ENCODE measurements around the gene NR5A1.

NR5A1 gene

GRCh38 chr9:124479371-124479770 is 27.8 kb downstream of the NR5A1 start:
- no peak for DNase-seq

DNA sequence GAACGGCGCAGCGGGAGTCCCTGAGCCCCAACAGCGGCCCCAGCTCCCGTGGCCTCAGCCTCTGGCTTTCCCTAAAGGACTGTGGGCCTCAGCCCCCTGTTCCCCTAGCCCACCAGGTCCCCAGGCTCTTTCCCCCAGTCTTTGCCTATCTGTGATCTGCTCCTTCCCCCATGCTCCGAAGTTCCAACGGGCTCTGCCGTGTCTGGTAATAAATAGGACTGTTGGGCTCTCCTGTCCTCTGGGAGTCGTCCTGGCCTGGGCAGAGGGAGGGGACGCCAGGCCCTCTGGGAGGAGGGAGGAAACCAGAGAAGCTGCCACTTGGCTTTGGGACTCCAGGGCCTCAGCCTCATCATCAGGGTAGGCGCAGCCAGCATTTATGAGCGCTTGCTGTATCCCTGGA is 28.8 kb downstream of the NR5A1 start:
- DNase-seq, result peak in 1 of 2 experiments; percentile 27

DNA sequence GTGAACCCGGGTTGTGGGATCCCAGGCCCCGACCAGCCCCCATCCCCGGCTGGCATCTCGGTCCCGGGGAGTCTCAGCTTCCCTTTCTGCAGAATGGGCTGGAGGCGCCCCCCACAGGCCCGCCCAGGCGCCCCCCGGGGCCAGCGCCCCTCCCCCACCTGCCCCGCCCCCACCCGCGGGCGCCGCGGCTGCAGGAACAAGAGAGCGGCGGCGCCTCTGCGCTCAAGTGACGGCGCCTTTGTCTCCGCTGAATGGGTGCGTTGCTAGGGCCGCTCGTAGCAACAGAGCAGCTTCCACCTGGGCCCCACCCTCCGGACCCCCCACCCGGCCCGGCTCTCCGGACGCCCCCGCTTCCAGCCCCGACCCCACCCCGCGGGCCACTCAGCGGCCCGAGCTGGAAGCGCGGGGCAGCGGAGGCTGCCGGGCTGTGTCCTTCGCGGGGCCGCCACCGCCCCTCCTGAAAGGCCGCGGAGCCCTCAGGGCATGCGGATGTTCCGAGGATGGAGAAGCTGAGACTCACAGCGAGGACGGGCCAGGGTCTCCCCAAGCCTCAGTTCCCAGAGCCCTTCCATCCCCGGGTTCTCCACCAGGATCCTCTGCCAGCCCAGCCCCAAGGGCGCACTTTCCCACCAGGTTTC is 29.4 kb downstream of the NR5A1 start:
- peak; percentile 46 to 54 for DNase-seq

DNA sequence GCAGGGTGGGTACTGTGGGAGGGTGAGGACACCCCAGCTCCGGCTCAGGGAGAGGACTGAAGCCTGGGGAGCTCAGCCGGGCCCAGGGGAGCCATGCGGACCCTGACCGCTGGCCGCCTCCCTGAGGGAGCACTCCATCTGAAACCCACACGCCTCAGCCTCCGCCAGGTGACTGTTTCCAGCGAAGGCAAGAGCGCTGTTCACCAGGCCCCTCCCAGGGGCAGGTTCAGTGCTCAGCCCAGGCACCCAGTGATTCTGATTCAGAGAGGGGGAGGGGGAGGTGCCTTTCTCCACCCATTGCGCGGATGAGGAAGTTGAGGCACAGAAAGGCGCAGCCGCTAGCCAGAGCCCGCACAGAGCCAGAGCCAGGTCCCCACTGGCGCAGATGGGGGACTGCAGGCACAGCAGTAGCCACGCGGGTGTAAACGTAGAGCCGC is 30.0 kb downstream of the NR5A1 start:
- DNase-seq, result no peak

- DNase-seq, result no peak
Observed at GRCh38 chr9:124475868-124476690, 31.1 kb downstream of the NR5A1 start.

DNA sequence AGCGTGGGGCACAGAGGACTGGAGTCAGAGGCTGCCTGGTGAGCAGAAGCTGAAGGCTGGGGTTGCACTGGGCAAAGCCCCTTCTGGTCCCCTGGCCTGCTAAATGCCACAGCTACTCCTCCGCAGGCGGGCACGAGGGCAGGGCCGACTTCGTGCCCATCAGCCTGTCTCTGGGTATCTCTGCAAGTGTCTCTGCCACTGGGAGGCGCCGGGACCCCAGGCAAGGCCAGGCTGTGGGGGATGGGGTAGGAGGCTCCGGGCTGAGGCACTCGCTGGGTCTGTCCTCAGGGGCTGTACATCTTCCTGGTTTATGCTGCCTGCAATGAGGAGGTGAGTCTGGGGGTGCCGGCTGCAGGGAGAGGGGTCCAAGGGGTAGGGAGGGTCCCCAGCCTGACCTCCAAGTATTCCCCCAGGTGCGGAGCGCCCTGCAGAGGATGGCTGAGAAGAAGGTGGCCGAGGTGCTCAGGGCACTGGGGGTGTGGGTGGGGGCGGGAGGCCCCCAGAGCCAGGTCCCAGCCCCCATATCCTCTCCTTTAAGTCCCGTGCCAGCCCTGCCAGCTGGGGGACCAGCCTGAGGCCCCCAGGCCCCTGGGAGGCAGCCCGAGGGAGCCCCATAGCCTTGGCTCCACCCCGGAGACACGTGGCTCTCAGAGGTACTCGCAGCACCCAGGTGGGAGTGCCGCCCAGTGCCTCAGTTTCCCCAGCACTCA is 31.9 kb downstream of the NR5A1 start:
- no peak for DNase-seq

DNA sequence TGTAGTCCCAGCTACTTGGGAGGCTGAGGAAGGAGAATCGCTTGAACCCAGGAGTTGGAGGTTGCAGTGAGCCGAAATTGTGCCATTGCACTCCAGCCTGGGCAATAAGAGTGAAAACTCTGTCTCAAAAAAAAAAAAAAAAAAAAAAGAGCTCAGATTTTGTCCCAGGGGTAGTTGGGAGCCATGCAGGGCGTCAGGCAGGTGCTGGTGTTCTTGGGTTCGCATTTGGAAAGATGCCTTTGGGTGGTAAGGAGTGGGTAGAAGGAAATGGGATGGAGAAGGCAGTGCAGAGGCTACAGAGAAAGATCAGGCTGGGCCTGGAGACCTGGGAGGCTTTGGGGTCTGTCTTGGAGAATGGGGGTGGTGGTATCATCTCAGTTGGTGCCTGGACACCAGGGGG is 33.0 kb downstream of the NR5A1 start:
- DNase-seq, result no peak

- DNase-seq, result no peak
Observed at GRCh38 chr9:124473310-124473709, 33.9 kb downstream of the NR5A1 start.

GRCh38 chr9:124472770-124473169 is 34.4 kb downstream of the NR5A1 start:
- no peak for DNase-seq

- no peak for DNase-seq
Observed at GRCh38 chr9:124471761-124472160, 35.4 kb downstream of the NR5A1 start.

- no peak for DNase-seq
Observed at GRCh38 chr9:124470726-124471125, 36.5 kb downstream of the NR5A1 start.

- DNase-seq, result no peak
Observed at GRCh38 chr9:124470306-124470705, 36.9 kb downstream of the NR5A1 start.

DNA sequence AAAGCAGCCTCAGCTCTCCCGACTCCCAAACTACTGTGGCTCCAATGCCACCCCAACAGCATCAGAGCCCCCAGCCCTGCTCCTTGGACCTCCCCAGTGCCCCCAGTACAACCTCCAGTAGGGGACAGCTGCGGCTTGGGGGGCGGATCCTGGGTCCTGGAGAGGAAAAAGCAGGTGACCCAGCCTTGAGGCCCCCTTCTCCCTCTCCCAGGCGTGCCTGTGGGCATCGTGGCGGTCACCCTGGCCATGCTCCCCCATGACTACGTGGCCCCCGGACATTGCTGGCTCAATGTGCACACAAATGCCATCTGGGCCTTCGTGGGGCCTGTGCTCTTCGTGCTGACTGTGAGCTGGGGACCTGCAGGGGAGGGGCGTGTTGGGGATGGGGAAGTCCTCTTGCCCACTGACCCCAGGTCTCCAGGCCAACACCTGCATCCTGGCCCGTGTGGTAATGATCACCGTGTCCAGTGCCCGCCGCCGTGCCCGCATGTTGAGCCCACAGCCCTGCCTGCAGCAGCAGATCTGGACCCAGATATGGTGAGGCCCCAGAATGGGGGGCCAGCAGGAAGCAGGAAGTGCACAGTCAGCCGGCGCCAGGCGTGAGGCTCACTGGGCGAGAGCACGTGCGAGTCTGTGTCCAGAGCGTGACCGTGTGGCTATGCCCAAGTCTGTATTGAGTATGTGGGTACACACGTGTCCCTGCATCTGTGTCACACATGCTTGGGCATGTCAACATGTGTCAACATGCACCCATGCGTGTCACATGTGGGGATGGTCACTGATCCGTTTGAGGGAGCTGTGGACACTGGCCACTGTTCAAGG is 38.0 kb downstream of the NR5A1 start:
- DNase-seq, result no peak

- no peak for DNase-seq
Observed at GRCh38 chr9:124468061-124468740, 39.0 kb downstream of the NR5A1 start.

GRCh38 chr9:124467410-124468060 is 39.7 kb downstream of the NR5A1 start:
- no peak for DNase-seq

- no peak for DNase-seq
Observed at GRCh38 chr9:124465736-124466135, 41.5 kb downstream of the NR5A1 start.

DNA sequence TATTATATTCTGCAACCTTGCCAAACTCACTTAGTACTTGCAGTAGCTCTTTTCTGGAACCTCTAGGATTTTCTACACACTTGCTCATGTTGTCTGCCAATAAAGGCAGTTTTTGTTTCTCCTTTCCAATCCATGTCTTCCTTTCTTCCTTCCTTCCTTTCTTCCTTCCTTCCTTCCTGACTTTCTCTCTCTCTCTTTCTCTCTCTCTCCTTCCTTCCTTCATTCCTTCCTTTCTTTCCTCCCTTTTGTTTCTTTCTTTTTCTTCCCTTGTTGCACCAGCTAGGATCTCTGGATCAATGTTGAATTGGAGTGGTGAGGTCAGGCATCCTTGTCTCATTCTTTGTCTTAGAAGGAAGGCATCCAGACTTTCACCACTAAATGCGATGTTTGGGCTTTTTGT is 44.5 kb downstream of the NR5A1 start:
- DNase-seq, result no peak

DNA sequence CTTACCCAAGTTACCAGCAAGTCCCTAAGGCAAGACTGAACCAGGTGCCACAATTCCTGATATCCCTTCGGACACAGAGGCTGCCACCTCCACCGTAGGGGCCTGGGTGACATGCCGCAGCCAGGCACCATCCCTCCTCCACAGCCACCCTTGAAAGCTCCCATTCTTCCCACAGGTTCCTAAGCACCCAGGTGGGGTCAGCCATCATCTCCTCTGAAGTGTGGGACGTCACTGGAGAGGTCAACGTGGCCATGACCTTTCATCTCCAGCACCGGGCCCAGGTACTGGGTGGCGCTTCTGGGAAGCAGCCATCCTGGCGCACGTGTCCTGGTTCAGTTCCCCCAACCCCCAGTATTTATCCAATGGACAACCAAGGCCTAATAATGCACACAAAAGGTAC is 48.8 kb downstream of the NR5A1 start:
- no peak for DNase-seq

GRCh38 chr9:124457887-124458431 is 49.2 kb downstream of the NR5A1 start:
- no peak for DNase-seq

GRCh38 chr9:124457079-124457886 is 49.9 kb downstream of the NR5A1 start:
- DNase-seq, result no peak

Data from NCI-H1930 (cell line).